RWPE2 (cell line): Measurements from ENCODE around the gene DLG2.

Experiments used
- ATAC-seq: fragments of 200-7000 bp; cut with Tn5 transposase; 3 replicates; pipeline ENCODE4 v1.9.1; 2021; ENCODE audit warnings: low read depth
- DNase-seq: peaks from one replicate; pipeline ENCODE4 v3.0.0-alpha.2; 2020; ENCODE audit warnings: low spot score
- H3K27ac ChIP-seq: fragments of 450-650 bp; 2 replicates; pipeline ENCODE4 v1.5.1; 2017; ENCODE audit warnings: mild to moderate bottlenecking; ENCODE audit not compliant: poor library complexity, severe bottlenecking
- H3K27me3 ChIP-seq: fragments of 250-450 bp; sonication (Bioruptor Pico); 2 replicates; pipeline ENCODE4 v1.5.1; 2021; ENCODE audit warnings: mild to moderate bottlenecking, moderate library complexity; ENCODE audit not compliant: insufficient read depth, poor library complexity, severe bottlenecking
- H3K36me3 ChIP-seq: fragments of 250-450 bp; sonication (Bioruptor Pico); 2 replicates; pipeline ENCODE4 v1.5.1; 2020; ENCODE audit warnings: low read depth, mild to moderate bottlenecking, moderate library complexity
- H3K4me1 ChIP-seq: fragments of 250-450 bp; sonication (Bioruptor Pico); 2 replicates; pipeline ENCODE4 v1.5.1; 2021; ENCODE audit warnings: mild to moderate bottlenecking, moderate library complexity; ENCODE audit not compliant: insufficient read depth, poor library complexity, severe bottlenecking
- H3K4me3 ChIP-seq: fragments of 250-450 bp; sonication (Bioruptor Pico); 2 replicates; pipeline ENCODE4 v1.5.1; 2021; ENCODE audit warnings: mild to moderate bottlenecking, moderate library complexity; ENCODE audit not compliant: severe bottlenecking
- H3K9me3 ChIP-seq: fragments of 250-450 bp; sonication (Bioruptor Pico); 2 replicates; pipeline ENCODE4 v1.5.1; 2021; ENCODE audit warnings: mild to moderate bottlenecking, moderate library complexity; ENCODE audit not compliant: severe bottlenecking
- TF ChIP-seq, protein P1 (sequence below): fragments of 450-650 bp; IDR thresholded peaks from one replicate; pipeline ENCODE4 v1.5.1; 2017; ENCODE audit warnings: mild to moderate bottlenecking, moderate library complexity; ENCODE audit not compliant: poor library complexity, severe bottlenecking

The DLG2 gene

DNA sequence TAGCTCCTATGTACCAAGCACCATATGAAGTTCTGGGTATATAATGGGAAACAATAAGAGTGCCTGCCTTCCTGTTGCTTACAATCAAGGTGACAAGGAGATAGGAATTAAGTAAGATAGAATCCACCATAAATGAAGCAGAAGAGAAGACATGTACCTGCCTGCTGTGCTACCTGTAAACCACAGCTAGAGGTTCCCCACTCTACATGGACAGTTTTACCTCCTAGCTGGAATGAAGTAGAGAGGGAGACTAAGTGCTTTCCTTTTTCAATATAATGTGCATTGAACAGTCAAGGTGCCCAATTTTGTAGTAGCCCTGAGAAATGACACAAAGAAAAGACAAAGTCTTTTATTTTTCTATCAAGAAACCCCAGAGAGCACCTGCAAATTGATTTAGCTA is 984.6 kb downstream of the DLG2 start:
- TF ChIP-seq, protein P1, sequence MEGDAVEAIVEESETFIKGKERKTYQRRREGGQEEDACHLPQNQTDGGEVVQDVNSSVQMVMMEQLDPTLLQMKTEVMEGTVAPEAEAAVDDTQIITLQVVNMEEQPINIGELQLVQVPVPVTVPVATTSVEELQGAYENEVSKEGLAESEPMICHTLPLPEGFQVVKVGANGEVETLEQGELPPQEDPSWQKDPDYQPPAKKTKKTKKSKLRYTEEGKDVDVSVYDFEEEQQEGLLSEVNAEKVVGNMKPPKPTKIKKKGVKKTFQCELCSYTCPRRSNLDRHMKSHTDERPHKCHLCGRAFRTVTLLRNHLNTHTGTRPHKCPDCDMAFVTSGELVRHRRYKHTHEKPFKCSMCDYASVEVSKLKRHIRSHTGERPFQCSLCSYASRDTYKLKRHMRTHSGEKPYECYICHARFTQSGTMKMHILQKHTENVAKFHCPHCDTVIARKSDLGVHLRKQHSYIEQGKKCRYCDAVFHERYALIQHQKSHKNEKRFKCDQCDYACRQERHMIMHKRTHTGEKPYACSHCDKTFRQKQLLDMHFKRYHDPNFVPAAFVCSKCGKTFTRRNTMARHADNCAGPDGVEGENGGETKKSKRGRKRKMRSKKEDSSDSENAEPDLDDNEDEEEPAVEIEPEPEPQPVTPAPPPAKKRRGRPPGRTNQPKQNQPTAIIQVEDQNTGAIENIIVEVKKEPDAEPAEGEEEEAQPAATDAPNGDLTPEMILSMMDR, result no peak
- Histone ChIP-seq H3K9me3 (no peaks in the 10 kb centered on the region), H3K27me3 (peaks cover 2% of the 10 kb centered on the region), H3K27ac (no peak overlapping the region), H3K36me3 (no peaks in the 10 kb centered on the region), H3K4me1 (no peaks in the 10 kb centered on the region), H3K4me3 (no peak overlapping the region)
- no peak for ATAC-seq
- no peak for DNase-seq

DNA sequence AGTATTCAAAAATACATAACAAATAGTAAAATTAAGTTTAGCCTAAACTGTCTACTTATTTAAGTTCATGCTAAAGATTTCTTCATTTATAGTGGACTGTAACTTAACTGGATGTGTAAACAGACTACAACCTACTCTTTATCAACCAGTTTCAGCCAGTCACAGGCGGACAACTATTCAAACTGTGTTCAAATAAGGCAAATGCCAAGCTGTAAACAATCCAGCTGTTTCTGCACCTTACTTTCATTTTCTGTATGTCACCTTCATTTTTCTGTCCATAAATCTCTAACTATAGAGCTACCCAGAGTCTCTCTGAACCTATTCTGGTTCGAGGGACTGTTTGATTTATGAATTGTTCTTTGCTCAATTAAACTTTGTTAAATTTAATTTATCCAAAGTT is 992.8 kb downstream of the DLG2 start:
- Histone ChIP-seq H3K27ac (no peak overlapping the region), H3K4me3 (no peak overlapping the region), H3K9me3 (no peaks in the 10 kb centered on the region), H3K36me3 (no peaks in the 10 kb centered on the region), H3K27me3 (peaks cover 2% of the 10 kb centered on the region), H3K4me1 (no peaks in the 10 kb centered on the region)
- no peak for DNase-seq
- TF ChIP-seq, protein P1, result no peak
- no peak for ATAC-seq

DNA sequence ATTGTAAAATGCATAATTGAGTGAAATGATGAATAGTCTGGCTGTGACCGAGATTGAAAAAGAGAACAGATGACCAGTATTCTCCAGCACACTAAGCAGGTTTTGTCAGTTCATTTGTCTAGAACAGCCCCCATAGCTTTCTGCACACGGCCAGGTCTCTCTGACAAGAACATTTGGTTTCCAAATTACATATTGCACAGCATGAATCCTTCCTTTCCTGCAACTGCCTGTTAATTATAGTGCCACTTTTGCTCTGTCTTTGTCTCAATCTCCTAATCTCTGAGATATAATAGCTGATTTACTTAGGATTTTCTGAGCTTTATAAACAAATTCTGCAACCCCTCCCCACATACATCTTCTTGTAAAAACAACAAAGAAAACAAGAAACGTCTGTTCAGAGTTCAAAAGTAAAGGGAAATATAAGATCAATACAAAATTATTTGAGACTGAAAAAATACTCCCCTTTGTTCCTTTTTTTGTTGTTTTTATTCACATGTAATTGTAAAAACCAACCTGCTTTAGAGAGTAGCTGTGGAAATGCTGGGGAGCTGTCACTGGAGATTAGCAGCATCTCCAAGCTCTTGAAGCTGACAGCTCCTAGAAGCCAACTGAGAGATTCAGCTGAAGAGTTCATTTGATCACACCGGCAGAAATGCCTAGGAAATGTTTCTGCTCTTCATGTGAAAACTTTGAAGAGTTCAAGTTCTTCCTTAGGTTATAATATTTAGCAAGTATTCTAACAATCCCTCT is 998.1 kb downstream of the DLG2 start:
- Histone ChIP-seq H3K27ac (no peak overlapping the region), H3K4me3 (no peak overlapping the region), H3K27me3 (no peaks in the 10 kb centered on the region), H3K4me1 (no peaks in the 10 kb centered on the region), H3K36me3 (no peaks in the 10 kb centered on the region), H3K9me3 (no peaks in the 10 kb centered on the region)
- ATAC-seq (no peak), DNase-seq (no peak)
- TF ChIP-seq, protein P1, result no peak

DNA sequence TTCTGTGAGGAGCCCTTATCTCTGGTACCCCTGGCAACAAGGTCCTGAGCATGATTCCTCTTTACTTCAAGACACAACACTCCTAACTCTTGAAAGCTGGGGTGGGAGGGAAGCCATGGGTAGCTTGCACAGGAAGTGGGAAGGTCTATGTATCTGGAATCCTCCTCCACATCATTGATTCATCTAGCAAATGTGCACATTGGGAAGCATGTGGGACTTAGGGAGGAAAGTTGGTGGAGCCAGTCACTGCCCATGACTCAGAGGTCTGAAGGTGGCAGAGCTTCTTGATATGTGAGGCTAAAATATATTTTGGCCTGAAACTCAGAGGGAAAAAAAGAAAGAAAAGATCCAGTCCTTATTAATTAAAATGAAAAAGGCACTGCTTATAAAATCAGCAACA is 1000.9 kb downstream of the DLG2 start:
- DNase-seq, result no peak
- no peaks in the 10 kb centered on the region for H3K9me3 ChIP-seq
- ATAC-seq, result no peak
- TF ChIP-seq, protein P1, result no peak
- no peaks in the 10 kb centered on the region for H3K36me3 ChIP-seq
- no peak overlapping the region for H3K27ac ChIP-seq
- no peak overlapping the region for H3K4me3 ChIP-seq
- H3K4me1 ChIP-seq, result no peaks in the 10 kb centered on the region
- H3K27me3 ChIP-seq, result peaks cover 1% of the 10 kb centered on the region

DNA sequence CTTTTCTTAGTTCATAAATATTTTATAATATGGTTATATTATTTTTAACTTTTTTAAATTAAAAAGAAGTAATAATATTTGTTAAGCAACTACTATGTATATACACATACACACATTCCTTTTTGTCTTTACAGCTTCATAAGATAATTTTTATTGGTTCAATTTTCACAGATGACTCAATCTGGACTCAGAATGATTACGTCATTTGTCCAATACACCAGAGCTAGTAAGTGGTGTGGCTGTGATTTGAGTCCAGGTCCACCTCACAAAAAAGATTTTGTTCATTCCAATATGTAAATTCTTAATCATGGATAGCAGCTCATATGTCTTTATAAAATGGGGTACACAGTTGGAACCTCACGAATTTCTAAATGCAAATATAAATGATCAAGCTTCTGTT is 1014.5 kb downstream of the DLG2 start:
- Histone ChIP-seq H3K27ac (no peak overlapping the region), H3K4me3 (no peak overlapping the region), H3K4me1 (no peaks in the 10 kb centered on the region), H3K9me3 (no peaks in the 10 kb centered on the region), H3K36me3 (no peaks in the 10 kb centered on the region), H3K27me3 (no peaks in the 10 kb centered on the region)
- DNase-seq (no peak), ATAC-seq (no peak)
- TF ChIP-seq, protein P1, result no peak
